Measurements from ENCODE around the gene UPP1.

UPP1 gene

DNA sequence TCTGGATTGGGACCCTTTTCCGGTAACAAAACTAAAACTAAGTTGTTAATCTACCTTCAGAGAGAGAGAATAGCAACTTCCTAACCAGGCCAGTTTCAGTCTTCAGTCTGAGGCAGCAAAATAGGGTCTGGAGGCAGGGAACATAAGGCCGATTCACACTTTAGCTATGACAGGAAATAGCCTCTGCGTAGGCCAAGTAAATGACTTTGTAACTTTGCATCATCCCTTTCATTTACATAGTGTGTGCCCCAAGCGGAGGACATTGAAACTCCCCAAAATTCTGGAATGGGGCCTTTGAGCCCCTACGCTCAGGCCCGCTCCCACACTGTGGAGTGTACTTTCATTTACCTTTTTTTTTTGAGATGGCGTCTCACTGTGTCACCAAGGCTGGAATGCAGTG, 1.7 kb upstream of the UPP1 start:
- no peak for DNase-seq

DNA sequence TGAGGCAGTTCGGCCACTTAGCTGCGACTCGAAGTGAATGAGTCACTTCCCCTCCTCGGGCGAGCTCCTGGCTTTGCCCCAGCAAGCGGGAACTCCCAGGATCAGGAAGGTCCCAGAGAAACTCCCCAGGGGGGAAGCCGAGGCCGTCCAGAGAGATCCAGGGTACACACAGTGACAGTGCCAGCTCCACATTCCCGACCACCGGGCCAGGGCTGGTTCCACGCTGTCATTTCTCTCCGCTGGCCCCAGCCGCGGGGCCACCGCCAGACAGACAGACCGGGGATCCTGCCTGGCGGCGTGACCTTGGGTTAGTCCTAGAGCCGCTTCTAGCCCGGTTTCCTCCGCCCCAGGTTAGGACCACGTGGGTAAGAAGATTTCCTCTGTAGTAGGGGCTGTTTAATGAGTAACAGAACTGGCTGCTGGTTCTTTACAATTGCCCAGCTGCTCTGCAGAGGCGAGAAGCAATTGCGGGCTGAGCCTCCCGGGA, 463 bp upstream of the UPP1 start:
- DNase-seq, result peak; percentile 32

DNA sequence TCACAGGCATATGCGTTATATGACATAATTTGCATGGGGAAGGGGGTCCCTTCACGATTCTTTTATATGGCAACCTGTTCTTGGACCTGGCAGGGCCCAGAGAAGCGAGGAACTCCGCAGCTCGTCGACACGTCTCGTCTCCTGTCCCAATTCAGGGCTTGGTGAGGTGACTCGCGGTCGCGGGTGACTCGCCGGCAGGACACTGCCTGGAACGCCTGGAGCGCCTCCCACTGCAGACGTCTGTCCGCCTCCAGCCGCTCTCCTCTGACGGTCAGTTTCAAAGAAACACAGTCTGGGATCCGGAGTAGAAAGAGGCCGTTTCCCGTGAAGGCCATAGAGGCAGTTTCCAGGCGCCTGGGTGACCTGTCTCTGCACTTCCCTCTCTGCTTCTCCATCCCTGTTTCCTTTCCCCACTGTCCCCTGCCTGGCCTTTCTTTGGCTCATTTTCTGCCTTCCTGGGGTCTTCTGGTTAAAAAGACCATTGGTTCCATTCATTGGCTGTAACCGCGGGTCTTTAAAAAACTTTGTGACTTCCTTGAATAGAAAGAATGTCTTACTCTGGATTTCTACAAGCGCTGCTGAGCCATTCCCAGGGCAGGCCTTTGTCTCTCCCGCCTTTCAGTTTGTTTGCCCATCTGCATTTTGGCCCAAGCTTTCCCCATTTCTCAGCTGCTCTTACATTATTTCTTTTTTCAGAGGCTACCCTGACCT, 1.2 kb downstream of the UPP1 start:
- DNase-seq, result no peak

DNA sequence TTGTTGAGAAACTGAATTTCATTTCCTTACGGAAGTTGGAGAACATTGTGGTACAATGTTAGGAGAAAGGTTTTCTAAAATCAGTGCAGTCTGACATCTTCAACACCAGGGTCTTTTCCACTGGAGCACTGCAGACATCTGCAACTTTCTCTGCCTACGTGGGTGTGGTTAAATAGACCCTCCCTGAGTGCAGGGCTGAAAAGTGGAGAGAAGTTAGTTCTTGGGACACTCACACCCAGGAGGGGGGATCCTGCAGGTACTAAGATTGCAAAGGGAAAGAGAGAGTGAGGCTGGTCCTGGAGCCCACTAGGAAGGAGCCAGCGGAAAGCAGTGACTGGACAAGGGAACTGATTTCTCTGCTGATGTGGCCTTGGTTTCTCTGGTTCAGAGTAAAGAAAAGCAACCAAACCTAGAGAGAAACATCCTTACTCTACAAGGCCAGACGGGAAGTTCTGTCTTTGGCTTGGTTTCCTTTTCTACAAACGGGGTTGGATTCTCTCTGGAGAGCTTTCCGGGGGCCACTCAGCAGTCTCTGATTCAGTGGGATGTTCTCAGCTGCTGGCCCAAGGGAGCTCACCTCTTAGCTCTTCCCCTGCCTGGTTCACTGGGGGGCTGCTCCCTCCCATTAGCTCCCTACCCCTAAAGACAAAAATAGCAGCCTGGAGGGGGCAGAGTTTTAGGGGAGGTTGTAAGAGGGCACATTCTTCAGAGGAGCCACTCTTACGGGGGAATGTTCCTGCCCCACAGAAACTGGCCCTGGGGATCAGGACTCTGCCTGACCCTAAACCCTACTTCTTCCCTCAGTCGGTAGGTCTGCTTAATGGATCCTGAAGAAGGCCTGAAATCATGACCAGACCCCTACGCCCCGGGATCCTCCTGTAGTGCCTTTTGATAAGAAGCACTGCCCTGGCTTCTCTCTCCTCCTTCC, 2.7 kb downstream of the UPP1 start:
- DNase-seq, result no peak

DNA sequence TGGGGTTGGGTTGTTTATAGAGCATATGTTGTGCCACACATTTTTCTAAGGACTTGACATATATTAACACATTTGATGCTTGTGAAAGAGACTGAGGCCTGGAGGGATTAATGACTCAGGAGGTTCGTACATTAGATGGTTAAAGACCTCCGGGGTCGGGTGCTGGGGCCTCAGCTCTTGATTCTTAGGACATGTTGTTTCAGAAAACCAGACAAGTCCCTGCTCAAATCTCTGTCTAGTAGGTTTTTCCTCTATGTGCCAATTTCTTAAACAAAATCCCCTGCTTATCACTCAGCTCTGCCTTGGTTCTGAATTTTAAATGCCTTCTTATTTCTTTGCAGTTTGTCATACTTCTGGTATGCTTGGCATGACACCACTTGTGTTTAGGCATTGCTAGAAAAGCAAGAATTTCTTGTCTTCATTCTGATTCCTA, 5.8 kb downstream of the UPP1 start:
- no peak for DNase-seq

DNA sequence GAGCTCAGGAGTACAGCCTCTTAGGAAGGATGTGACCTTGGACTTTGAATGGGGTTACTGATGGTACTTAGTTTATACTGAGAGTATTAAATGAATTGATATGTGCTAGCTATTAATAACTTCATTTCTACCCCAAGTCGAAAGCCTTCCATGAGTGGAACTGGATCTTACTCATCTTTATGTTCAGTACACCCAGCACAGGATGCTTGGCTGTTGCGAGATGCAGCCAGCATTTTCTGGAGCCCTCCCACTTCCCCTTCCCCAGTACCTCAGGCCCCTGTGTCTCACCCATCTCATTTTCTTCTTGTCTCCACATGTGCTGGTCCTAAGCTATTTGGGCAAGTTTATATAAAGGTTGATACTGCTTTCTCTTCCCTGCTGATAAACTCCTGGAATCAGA, 7.2 kb downstream of the UPP1 start:
- DNase-seq, result no peak

DNA sequence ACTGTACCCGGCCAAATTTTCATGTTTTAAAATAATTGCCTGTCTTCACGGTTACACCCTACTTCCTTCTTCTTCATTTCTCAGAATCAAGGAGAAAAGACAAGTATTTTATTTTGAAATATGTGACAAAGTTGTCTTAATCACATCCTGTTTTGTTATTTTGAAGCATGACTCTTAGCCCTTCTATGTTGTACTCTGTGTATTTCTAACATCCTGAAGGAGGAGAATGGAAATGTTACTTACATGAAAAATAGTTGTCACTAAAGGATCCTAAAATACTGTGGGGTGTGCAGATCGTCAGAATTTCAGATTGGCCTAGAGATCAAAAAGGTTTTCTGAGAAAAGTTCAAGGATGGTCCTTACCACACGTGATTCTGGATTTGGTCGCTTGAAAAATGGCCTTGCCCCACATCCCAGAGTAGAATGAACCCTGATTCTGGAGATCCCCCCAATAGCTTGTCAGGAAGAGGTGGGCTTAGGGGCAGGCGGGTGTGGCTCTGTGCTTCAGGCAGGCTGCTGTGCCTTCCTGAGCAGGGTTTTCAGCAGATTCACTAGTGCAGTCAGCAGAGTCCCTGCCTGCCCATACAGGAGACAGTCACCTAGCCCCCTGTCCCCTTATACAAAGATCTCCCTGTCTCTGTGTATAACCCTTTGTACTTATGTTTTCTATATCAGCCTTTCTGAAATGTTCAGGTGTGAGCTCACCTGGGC, 8.6 kb downstream of the UPP1 start:
- no peak for DNase-seq

DNA sequence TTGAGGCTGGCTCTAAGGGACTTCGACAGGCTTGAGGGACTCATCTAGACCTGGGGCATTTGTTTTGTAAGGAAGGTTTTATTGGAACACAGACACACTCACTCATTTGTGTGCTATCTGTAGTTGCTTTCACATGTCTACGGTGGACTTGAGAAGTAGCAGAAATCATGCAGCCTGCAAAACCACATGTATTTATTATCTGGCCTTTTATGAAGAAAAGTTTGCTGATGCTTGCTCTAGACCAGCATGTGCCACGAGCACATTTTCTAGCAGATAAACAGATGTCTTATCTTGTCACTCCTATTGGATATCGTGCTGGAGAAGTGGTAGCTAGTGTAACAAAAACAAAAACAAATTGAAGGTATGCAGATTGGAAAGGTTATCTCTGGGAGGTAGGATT, 9.8 kb downstream of the UPP1 start:
- DNase-seq, result no peak

DNA sequence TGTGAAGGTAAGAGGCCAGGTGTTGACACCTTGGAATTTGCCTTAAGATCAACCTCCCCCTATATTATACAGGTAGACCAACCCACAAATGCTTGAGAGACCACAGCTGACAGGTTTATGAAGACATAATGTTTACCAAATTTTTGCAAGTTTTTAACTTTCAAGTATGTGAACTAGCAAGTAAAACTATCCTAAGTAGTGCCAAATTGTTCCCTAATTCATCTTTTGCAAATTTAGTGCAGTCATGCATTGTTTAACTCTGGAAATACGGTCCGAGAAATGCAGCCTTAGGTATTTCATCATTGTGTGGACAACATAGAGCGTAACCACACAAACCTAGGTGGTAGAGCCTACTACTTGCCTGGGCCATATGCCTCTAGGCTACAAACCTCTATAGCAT, 10.7 kb downstream of the UPP1 start:
- no peak for DNase-seq

DNA sequence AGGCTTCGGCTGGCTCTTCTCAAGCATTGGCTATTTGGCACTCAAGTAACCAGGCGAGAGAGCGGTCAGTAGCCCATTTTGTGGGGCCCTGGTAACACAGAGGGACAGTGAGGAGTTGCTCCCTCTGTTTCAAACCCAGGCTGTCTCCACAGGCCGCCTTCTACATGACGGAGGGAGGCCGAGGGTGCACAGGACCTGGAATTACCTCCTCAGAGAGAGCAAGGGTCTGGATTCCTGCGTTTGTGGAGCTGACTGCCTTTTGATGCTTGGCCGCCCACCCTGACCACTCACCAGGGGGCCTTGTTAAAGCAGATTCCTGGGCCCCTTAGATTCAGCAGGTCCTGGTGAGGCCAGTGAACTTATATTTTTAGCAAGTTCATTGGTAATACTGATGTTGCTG, 12.3 kb downstream of the UPP1 start:
- no peak for DNase-seq

DNA sequence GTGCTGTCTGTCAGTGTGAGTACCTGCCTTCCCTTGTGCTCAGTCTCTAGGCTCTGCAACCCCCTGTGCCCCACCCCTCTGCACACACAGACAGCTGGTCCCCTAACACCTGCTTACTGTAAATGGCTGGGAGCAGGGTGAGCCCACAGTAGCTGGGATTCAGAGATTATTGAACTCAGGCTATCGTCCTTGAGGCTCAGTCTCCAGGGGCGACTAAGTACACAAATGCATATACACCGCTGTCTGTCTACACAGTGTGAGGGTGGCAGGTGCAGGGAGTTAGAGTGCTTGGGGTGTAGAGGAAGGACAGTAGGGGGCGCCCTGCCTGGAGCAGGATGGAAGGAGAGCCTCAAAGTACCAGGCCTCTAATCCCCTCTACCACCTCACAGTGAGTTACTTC, 12.9 kb downstream of the UPP1 start:
- DNase-seq, result no peak

DNA sequence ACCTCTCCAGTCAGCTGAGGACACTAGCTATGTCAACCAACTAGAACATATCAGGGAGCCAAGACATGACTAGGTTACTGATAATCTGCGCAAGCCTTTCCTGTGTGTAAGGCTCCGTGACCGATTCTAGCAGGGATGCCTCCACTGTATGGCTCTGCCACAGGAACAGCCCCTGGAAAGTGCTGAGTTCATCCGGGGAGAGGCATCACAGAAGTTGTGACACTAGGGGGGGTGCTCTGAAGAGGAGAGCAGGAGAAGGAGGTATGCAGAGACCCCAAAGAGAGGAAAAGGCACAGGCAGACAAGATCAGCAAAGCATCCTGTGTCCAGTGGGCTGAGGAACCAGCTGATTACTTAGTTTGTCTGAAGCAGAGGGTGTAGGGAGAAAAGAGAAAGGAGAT, 13.5 kb downstream of the UPP1 start:
- no peak for DNase-seq

DNA sequence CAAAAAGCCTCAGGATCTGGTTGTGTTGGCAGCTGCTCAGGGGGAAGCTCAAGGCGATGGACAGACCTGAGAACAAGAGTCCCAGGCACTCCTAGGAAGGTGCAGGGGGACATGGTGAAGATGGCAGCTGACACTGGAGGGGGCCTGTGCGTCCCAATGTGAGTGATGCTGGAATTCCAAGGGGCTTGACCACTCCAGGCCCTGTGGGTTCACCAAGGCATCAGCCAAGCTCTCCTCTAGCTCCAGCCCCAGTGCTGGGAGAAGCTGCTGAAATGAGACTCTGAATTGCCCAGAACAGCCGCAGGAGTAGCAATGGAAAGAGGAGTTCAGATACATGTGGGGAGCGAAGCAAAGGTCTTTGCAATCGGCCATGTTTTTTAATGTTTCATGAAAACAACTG, 16.0 kb downstream of the UPP1 start:
- DNase-seq, result no peak

DNA sequence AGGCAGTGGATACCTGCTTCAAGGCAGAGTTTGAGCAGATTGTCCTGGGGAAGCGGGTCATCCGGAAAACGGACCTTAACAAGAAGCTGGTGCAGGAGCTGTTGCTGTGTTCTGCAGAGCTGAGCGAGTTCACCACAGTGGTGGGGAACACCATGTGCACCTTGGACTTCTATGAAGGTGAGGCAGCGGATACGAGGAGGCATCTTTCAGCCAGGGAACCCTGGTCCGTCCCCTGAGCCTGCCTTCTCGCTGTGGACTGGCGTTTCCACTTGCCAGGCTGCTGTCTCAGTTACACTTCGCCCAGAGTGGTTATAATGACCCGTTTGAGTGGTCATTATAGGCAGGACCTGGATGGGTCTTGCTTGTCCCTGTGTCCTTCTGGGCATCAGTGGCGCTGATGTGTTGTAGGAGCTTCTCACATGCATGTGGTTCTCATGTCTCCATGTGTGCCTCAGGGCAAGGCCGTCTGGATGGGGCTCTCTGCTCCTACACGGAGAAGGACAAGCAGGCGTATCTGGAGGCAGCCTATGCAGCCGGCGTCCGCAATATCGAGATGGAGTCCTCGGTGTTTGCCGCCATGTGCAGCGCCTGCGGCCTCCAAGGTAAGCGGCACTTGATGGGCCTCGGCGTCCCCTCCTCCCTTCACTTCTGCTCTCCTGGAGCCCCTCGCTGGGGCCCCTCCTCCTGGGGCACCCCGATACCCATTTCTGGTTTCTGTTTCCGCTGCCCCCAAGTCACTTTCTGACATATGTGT, 18.0 kb downstream of the UPP1 start:
- no peak for DNase-seq

DNA sequence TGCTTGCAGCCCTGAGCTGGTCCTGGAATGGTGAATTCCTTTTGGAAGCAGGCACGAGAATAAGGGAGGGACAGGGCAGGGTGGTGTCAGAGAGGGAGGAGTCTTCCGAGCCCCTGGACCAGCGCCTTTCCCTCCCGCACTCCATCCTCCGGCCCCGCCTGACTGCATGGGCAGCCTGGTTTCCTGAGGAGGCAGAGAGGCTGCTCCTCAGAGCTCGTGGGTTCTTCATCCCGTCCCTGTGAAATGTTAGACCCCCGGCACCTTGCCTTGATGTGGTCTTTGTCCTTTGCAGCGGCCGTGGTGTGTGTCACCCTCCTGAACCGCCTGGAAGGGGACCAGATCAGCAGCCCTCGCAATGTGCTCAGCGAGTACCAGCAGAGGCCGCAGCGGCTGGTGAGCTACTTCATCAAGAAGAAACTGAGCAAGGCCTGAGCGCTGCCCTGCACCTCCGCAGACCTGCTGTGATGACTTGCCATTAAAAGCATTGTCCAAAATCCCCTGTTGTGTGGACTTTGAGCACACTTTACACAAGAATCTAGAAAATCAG, 18.9 kb downstream of the UPP1 start:
- DNase-seq, result no peak

DNA sequence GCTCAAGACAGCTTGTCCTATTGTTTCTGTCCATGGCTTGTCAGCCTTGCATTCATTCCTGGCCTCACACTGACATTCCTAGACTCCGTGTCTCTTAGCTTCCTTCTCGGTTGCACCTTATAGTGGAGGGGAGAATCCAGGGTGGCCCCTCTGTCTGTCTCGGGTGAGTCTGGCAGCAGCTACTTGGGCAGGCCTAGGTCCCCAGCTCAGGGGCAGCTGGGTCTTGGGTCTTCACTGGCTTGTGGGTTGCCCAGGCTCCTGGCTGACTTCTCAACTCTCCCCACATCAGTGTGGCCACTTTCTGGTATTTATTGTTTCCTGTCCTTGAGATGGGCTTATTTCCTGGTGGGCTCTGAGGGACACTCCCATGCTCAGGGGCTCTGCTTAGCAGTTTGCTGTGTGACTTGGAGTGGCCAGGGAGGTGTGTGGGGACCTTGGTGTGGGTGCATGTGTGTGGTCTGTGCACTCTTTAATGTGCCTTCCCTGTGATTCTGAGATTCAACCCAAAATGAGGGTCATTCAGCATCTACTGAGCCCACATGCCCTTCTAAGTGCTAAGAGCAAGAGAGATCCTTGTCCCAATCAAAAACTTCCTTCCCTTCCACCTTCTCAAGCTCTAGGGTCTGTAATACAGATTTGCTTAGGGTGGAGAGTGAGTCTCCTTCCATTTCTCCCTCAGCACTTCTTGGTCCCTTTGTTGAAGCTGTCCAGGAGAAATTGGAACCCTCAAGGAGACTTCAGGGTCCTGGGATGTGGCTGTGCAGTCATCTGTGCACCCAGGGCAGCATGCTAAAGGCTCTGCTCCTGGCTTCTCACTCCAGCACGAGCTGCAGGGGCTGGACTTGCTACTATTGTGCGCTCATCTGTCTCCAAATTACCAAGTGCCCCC, 20.1 kb downstream of the UPP1 start:
- DNase-seq, result no peak

DNA sequence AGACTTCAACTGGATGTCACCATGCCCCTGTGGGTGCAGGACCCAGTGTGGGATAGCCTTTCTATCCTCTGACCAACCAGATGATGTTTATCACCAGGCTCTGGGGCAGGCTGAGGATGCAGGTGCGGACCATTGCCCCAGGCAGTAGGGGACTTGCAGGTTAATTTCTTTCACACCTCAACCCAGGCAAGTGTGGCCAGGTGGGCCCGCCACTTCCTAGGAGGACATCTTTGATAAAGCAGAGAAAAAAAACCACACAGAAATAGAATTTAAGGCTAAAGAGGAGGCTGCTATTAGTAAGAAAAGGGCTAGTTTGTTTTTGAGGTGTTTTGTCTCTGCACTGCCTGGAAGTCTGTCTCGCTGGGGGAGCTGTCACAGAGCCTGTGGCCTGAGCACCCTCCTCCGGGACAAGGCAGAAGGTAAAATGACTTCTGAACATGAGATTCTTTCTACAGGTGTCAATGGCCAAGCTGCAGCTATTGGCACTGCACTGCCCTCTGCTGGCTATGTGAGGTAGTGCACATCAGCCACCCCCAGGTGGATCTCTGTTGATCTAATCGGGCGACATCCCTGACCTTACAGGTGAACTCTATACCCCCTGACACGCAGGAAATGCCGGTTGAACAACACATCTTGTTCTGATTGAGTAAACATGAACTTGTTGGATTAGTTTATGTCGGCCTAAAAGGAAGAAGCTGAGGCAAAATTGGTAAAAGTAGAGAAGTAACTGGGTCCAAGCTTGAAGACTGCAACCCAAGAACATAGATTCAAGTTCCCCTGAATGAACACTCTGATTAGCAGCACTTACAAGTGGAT, 21.0 kb downstream of the UPP1 start:
- DNase-seq, result peak; percentile 85

DNA sequence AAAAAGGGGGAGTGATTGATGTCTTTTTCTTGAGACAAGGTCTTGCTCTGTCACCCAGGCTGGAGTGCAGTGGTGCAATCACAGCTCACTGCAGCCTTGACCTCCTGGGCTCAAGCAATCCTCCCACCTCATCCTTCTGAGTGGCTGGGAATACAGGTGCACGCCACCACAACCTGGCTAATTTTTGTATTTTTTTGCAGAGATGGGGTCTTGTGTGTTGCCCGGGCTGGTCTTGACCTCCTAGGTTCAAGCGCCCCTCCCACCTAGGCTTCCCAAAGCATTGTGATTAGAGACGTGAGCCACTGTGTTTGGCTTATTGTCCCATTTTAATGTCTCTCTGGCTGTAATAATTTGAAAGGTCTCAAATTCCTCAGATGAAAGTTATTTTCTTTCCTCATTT, 21.8 kb downstream of the UPP1 start:
- DNase-seq, result no peak

DNA sequence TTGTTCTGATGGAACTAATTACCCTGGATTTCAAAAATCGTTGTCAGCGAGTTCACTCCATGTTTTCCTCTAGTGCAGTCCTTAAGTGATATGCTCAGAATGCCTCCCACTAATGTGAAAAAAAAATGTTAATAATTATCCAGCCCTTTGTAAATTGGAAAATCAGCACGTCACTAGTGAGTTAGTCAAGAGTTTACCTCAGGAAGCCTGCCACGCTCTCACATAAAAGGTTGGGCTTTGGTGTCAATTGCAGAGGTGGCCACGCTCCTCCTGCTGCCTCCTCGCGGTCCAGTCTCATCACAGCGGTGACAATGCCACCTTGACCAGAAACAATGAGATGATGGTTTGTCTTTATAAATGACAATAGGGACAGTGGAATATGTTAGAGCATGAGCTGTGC, 22.5 kb downstream of the UPP1 start:
- DNase-seq, result no peak

DNA sequence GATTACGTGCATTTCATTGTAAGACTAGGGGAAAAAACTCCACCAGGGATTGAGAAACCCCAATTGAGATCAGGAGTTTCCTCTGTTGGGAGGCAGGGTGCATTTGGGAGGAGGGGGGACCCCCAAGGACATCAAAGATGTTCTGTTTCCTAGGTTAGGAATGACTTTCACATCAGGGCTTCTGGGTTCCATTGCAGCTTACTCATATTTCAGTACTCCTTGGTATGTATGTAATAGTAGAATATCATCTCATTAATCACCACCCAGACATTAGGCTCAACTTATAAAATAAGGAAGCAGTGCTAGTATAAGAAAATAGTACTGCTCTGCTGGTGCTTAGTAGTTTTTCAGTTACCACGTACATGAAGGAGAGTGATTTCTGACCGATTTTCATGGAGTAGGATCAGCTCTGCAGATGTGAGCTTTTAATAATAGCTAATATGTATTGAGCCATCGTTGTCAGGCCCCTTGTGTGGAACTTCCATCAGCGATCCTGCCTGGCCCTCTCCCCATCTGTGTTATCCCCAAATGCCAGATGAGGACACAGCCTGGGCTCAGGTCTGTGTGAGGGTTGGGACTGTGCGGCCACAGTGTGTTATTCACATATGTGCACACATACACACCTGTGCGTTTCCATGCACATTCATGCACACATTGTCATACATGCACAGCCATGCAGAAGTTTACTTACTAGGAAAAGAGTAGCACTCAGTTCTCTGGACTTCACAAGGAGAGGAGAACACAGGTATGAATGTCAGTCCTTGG, 23.5 kb downstream of the UPP1 start:
- DNase-seq, result no peak
